Endodermal cell (in vitro differentiated cells): ENCODE results near the gene FILIP1. TPM values are rescaled to one million over a fixed set of nuclear protein-coding genes. Genes with fewer than 3 reads are reported as not detected.

Source experiments
- DNase-seq: peaks from one replicate; pipeline ENCODE4 v3.0.0-alpha.2; 2017
- H3K27ac ChIP-seq: 2 replicates; pipeline ENCODE4 v1.5.1; 2013; ENCODE audit warnings: mild to moderate bottlenecking, low read depth, low read length, moderate library complexity
- H3K27me3 ChIP-seq: 2 replicates; pipeline ENCODE4 v1.6.1; 2013; ENCODE audit warnings: mild to moderate bottlenecking, low read length, moderate library complexity; ENCODE audit not compliant: insufficient read depth, control insufficient read depth, poor library complexity, severe bottlenecking
- H3K36me3 ChIP-seq: 2 replicates; pipeline ENCODE4 v1.7.0; 2013; ENCODE audit warnings: mild to moderate bottlenecking, low read length, moderate library complexity; ENCODE audit not compliant: control insufficient read depth, insufficient read depth
- H3K4me1 ChIP-seq: one replicate; pipeline ENCODE4 v1.7.0; 2013; ENCODE audit warnings: low read length; ENCODE audit not compliant: control insufficient read depth, insufficient read depth
- H3K4me3 ChIP-seq: 2 replicates; pipeline ENCODE4 v1.5.1; 2013; ENCODE audit warnings: mild to moderate bottlenecking, low read length, moderate library complexity
- H3K9ac ChIP-seq: 2 replicates; pipeline ENCODE4 v1.6.1; 2013; ENCODE audit warnings: mild to moderate bottlenecking, low read length, moderate library complexity; ENCODE audit not compliant: poor library complexity, severe bottlenecking; ENCODE audit errors: extremely low read depth
- H3K9me3 ChIP-seq: 2 replicates; pipeline ENCODE4 v1.6.1; 2013; ENCODE audit warnings: mild to moderate bottlenecking, low read length, moderate library complexity; ENCODE audit not compliant: control insufficient read depth
- H3K27ac Mint-ChIP-seq: 2 replicates; pipeline ENCODE4 v1.8.0; 2020; ENCODE audit warnings: mixed read lengths
- H3K27me3 Mint-ChIP-seq: 2 replicates; pipeline ENCODE4 v1.8.0; 2021; ENCODE audit warnings: mild to moderate bottlenecking, mixed read lengths; ENCODE audit not compliant: insufficient read depth
- H3K36me3 Mint-ChIP-seq: 2 replicates; pipeline ENCODE4 v1.8.0; 2020; ENCODE audit warnings: low read depth, mixed read lengths
- H3K4me1 Mint-ChIP-seq: 2 replicates; pipeline ENCODE4 v1.8.0; 2020; ENCODE audit warnings: mixed read lengths
- H3K4me3 Mint-ChIP-seq: 2 replicates; pipeline ENCODE4 v1.8.0; 2020; ENCODE audit warnings: mild to moderate bottlenecking, moderate library complexity, mixed read lengths
- H3K9me3 Mint-ChIP-seq: 2 replicates; pipeline ENCODE4 v1.8.0; 2020; ENCODE audit warnings: mild to moderate bottlenecking, mixed read lengths
- CTCF ChIP-seq: fragments of 200-600 bp; sonication (generic); conservative IDR thresholded peaks from 2 replicates; pipeline ENCODE4 v1.5.0; 2021; ENCODE audit warnings: antibody characterized with exemption, mild to moderate bottlenecking
- WGBS, 2 experiments: methylation state at CpG; one replicate each; pipeline versions ENCODE4 v1.1.5 to v1.1.7; 2013; ENCODE audit warnings: missing lambda C conversion rate in 2 of 2, mixed read lengths in 1 of 2; ENCODE audit not compliant: insufficient coverage in 1 of 2, insufficient read length in 1 of 2; 5-methylcytosine and 5-hydroxymethylcytosine counted together
- total RNA-seq, 2 donors: library from RNA; stranded (reverse); fragmentation: NEBNext Ultra II Directional in 1 of 2; extraction: Animal tissue kit (Norgen Biotek cat#: 25700) in 1 of 2; gene quantifications; 2 replicates in 1 of 2; 3 replicates in 1 of 2; pipeline ENCODE4 v1.2.1, GENCODE V29; 2021

The FILIP1 gene
- total RNA-seq, 2 donors from 2014 or later: 0.35 TPM

GRCh38 chr6:75397171-75397570, 96.4 kb downstream of the FILIP1 start:
- H3K27me3 Mint-ChIP-seq: no peaks in the 10 kb centered on the region
- H3K9me3 Mint-ChIP-seq: no peaks in the 10 kb centered on the region
- H3K36me3 Mint-ChIP-seq: no peaks in the 10 kb centered on the region
- H3K27ac Mint-ChIP-seq: no peak overlapping the region
- Histone ChIP-seq H3K9me3 (peaks cover 8% of the 10 kb centered on the region), H3K9ac (no peak overlapping the region), H3K36me3 (no peaks in the 10 kb centered on the region), H3K27me3 (no peaks in the 10 kb centered on the region), H3K27ac (no peak overlapping the region), H3K4me3 (no peak overlapping the region), H3K4me1 (peaks cover 23% of the 10 kb centered on the region)
- peaks cover 41% of the 10 kb centered on the region for H3K4me1 Mint-ChIP-seq
- no peak for TF ChIP-seq CTCF
- no peak overlapping the region for H3K4me3 Mint-ChIP-seq
- DNase-seq: no peak

GRCh38 chr6:75396005-75396800, 97.4 kb downstream of the FILIP1 start:
- no peak overlapping the region for H3K27ac ChIP-seq
- no peaks in the 10 kb centered on the region for H3K9me3 Mint-ChIP-seq

GRCh38 chr6:75393806-75394205, 99.8 kb downstream of the FILIP1 start:
- peak; percentile 38 for TF ChIP-seq CTCF
- no peak for DNase-seq
- H3K9ac ChIP-seq: no peak overlapping the region
- no peaks in the 10 kb centered on the region for H3K36me3 ChIP-seq
- no peak overlapping the region for H3K27ac ChIP-seq
- Mint-ChIP-seq H3K36me3 (no peaks in the 10 kb centered on the region), H3K4me1 (peaks cover 30% of the 10 kb centered on the region), H3K4me3 (no peak overlapping the region), H3K27me3 (no peaks in the 10 kb centered on the region), H3K27ac (no peak overlapping the region), H3K9me3 (no peaks in the 10 kb centered on the region)
- H3K4me3 ChIP-seq: no peak overlapping the region
- peaks cover 23% of the 10 kb centered on the region for H3K4me1 ChIP-seq
- H3K27me3 ChIP-seq: no peaks in the 10 kb centered on the region
- H3K9me3 ChIP-seq: peaks cover 13% of the 10 kb centered on the region

More at GRCh38 chr6:75396005-75396800, 97.4 kb downstream of the FILIP1 start:
- Mint-ChIP-seq H3K27ac (peak overlapping the region; percentile 81), H3K4me3 (no peak overlapping the region), H3K36me3 (no peaks in the 10 kb centered on the region), H3K4me1 (peaks cover 41% of the 10 kb centered on the region), H3K27me3 (no peaks in the 10 kb centered on the region)
- no peak for TF ChIP-seq CTCF
- peaks cover 13% of the 10 kb centered on the region for H3K9me3 ChIP-seq
- no peaks in the 10 kb centered on the region for H3K27me3 ChIP-seq
- no peaks in the 10 kb centered on the region for H3K36me3 ChIP-seq
- peaks cover 23% of the 10 kb centered on the region for H3K4me1 ChIP-seq
- H3K4me3 ChIP-seq: no peak overlapping the region
- 59 to 65% methylated on average over 3 to 6 of the region's 6 CpGs for WGBS, 2 experiments
- H3K9ac ChIP-seq: peak overlapping the region; percentile 9
- no peak for DNase-seq
